ENCODE measurements around the gene CLCN1. TPM values are rescaled to one million over a fixed set of nuclear protein-coding genes. Genes with fewer than 3 reads are reported as not detected.

Gene CLCN1
- total and polyA plus RNA-seq, 10 of the 15 experiments (the other 5 are each of a cell fraction or from before 2014, with no cell fraction given), result 0.30 TPM; not detected in 9

GRCh38 chr7:143384661-143385631 lies 69.0 kb downstream of the CLCN1 start (continued):
- TF ChIP-seq NKRF (conservative IDR thresholded peaks at IDR 0.05) (no peak), ASH2L (IDR thresholded peaks at IDR 0.05; ENCODE audit: borderline replicate concordance, low read depth) (no peak), CBFB (IDR thresholded peaks at IDR 0.05; ENCODE audit: low read depth) (no peak), HDAC6 (IDR thresholded peaks at IDR 0.05; ENCODE audit: unreplicated experiment) (no peak), E4F1 (IDR thresholded peaks at IDR 0.05; ENCODE audit: borderline replicate concordance, partially characterized antibody) (peak; percentile 23), TBL1XR1 (IDR thresholded peaks at IDR 0.05; ENCODE audit: low read depth, low read length) (no peak), POU2F2 (IDR thresholded peaks at IDR 0.05; ENCODE audit: borderline replicate concordance, low read depth, low read length) (no peak), MEF2A (IDR thresholded peaks at IDR 0.05; ENCODE audit: insufficient read depth, low read depth, low read length) (no peak), ZBTB33 (IDR thresholded peaks at IDR 0.05) (no peak), SPI1 (IDR thresholded peaks at IDR 0.05; ENCODE audit: borderline replicate concordance, insufficient read depth, low read depth, low read length) (no peak), ELK1 (IDR thresholded peaks at IDR 0.05; ENCODE audit: low read depth, low read length) (no peak), ETV6 (conservative IDR thresholded peaks at IDR 0.05 in 1 of 2, IDR thresholded peaks at IDR 0.05 in 1 of 2; ENCODE audit: borderline replicate concordance in 1 of 2, low read depth in 1 of 2) (no peak), RB1 (IDR thresholded peaks at IDR 0.05; ENCODE audit: borderline replicate concordance) (no peak), ATF7 (IDR thresholded peaks at IDR 0.05; ENCODE audit: low read depth) (no peak), DPF2 (IDR thresholded peaks at IDR 0.05) (no peak), ZBED1 (IDR thresholded peaks at IDR 0.05; ENCODE audit: borderline replicate concordance) (no peak), PBX3 (IDR thresholded peaks at IDR 0.05; ENCODE audit: insufficient replicate concordance, low read depth, low read length) (peak; percentile 52), EZH2 (IDR thresholded peaks at IDR 0.05; ENCODE audit: borderline replicate concordance, control insufficient read depth, low read depth, low read length) (no peak), IKZF1 (conservative IDR thresholded peaks at IDR 0.05) (no peak), ZNF274 (IDR thresholded peaks at IDR 0.05; ENCODE audit: insufficient read depth, insufficient read length) (no peak)
